ENCODE data around the gene ADAMTS17. TPM values are rescaled to one million over a fixed set of nuclear protein-coding genes. Genes with fewer than 3 reads are reported as not detected.

Gene ADAMTS17
- polyA plus RNA-seq, 2 of the 4 experiments (the other 2 are of a cell fraction): 0.05 TPM; not detected in 1

- FAIRE-seq (no peak), DNase-seq (ENCODE audit: low read depth in 1 of 2, low spot score in 1 of 2) (peak; percentile 39 to 64), ATAC-seq (peak; percentile 86 to 93)
- H3K4me2 ChIP-seq: no peak overlapping the region
- no peak overlapping the region for H3K4me3 ChIP-seq
- no peaks in the 10 kb centered on the region for H3K4me1 ChIP-seq
- H3K9me3 ChIP-seq: peaks cover 26% of the 10 kb centered on the region; the same call in 2 of the 3 replicates
- 7% methylated on average over 3 of the region's 3 CpGs for WGBS (ENCODE audit: missing lambda C conversion rate)
- ChIA-PET POLR2A (interaction anchor here (1.8 kb wide), 1 partner anchor 33 kb away, joined by 15 read pairs; no protein-coding TSS in a partner anchor), CTCF (interaction anchor here (0.6 to 9.7 kb wide), 23 partner anchors 9 to 1111 kb away, joined by 3 to 291 read pairs (median 6); partner anchors contain the start of gene ADAMTS17)
- H3K27ac ChIP-seq: no peak overlapping the region
- TF ChIP-seq CTCF (IDR thresholded peaks at IDR 0.05): peak; percentile 74
- peak; percentile 90 for TF ChIP-seq SMC3 (IDR thresholded peaks at IDR 0.05)
- TF ChIP-seq RNF2 (IDR thresholded peaks at IDR 0.05; ENCODE audit: borderline replicate concordance, low read depth): no peak
- peak; percentile 80 to 87 for TF ChIP-seq RAD21 (conservative IDR thresholded peaks at IDR 0.05 in 1 of 2, IDR thresholded peaks at IDR 0.05 in 1 of 2)
Measured at GRCh38 chr15:100383302-100384107, 41.7 kb upstream of the ADAMTS17 start.

DNA sequence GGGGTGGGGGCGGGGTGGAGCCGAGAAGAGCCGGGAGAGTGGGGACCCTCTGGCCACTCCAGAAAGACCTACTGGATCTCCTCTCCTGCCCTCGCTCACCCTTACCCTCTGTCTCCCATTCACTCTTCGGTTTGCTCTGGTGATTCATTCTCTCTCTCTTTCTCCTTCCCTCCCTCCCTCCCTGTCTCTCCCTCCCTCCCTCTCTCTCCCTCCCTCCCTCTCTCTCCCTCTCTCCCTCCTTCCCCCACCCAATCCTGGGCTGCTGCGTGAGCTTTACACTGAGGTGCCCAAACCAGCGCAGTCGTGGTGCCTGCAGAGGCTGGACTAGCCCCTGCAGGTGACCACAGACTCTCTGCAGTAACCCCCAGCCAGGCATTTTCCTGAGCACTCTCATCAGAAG lies 32.2 kb upstream of the ADAMTS17 start:
- Histone ChIP-seq H3K4me3 (no peak overlapping the region), H3K9me3 (peaks cover 3% of the 10 kb centered on the region; the same call in 2 of the 3 replicates), H3K4me1 (no peaks in the 10 kb centered on the region), H3K27ac (no peak overlapping the region), H3K4me2 (no peak overlapping the region)
- CTCF ChIA-PET: interaction anchor here (1.7 kb wide), 1 partner anchor 24 kb away, joined by 6 read pairs; no protein-coding TSS in a partner anchor
- no peak for TF ChIP-seq RCOR1 (IDR thresholded peaks at IDR 0.05; ENCODE audit: low read depth, low read length)
- TF ChIP-seq ESRRA (IDR thresholded peaks at IDR 0.05; ENCODE audit: borderline replicate concordance, low read length): no peak
- no peak for DNase-seq (ENCODE audit: low read depth in 1 of 2, low spot score in 1 of 2)
- POLR2A ChIA-PET: no interaction called here
- WGBS (ENCODE audit: missing lambda C conversion rate): 22% methylated on average over 8 of the region's 8 CpGs
- no peak for ATAC-seq
- no peak for FAIRE-seq

DNA sequence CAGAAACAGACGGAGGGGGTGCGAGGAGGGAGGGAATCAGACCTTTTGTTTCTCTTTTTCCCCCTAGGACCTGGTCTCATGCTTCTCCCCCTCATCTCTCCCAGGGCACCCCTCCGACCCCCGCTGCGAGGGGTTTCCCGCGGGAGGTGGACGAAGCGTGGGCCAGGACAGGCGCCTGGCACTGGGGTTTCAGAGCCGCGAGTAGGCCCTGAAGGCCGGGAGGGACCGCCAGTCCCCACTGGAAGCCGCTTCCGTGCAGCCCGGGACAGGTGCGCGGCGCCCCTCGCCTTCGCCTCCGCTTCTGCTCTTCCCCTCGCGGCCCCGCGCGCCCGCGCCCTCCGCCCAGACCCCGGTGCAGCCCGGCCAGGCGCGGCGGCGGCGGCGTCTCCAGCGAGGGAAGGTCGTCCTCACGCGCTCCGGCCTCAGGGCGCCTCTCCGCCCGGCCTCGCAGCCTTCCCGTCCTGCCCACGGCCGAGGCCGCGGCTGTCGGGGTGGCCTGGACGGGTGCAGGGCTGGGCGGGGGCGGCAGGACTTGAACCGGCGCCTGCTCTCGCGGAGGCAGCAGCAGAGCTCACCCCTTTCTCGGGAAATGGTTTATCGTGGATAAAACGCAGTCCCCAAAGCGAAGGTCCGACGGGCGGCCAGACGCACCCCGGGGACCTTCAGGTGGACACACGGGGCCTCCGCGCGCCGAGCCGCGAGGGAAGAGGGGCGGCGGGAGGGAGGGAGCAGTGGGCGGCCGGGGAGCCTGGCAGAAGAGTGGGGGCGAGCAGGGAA lies 31.5 kb upstream of the ADAMTS17 start:
- Histone ChIP-seq H3K4me2 (no peak overlapping the region), H3K27ac (no peak overlapping the region), H3K9me3 (peaks cover 3% of the 10 kb centered on the region; the same call in 2 of the 3 replicates), H3K4me3 (no peak overlapping the region), H3K4me1 (no peaks in the 10 kb centered on the region)
- no peak for DNase-seq (ENCODE audit: low read depth in 1 of 2, low spot score in 1 of 2)
- ATAC-seq: peak in 1 of 2 experiments; percentile 39; a peak in 1 of 6 replicates
- WGBS (ENCODE audit: missing lambda C conversion rate): 71% methylated on average over 78 of the region's 82 CpGs
- FAIRE-seq: no peak
- TF ChIP-seq EHMT2 (IDR thresholded peaks at IDR 0.05; ENCODE audit: low read depth): no peak
- no peak for TF ChIP-seq CEBPB (IDR thresholded peaks at IDR 0.05)
- no peak for TF ChIP-seq MYC (IDR thresholded peaks at IDR 0.05; ENCODE audit: borderline replicate concordance, low read length)
- TF ChIP-seq ZC3H11A (IDR thresholded peaks at IDR 0.05): no peak
- no peak for TF ChIP-seq REST (IDR thresholded peaks at IDR 0.05)
- TF ChIP-seq CHD2 (IDR thresholded peaks at IDR 0.05; ENCODE audit: low read length, partially characterized antibody): no peak
- TF ChIP-seq RFX5 (IDR thresholded peaks at IDR 0.05): no peak
- TF ChIP-seq KDM1A (IDR thresholded peaks at IDR 0.05; ENCODE audit: low read depth): no peak
- TF ChIP-seq NFE2L2 (conservative IDR thresholded peaks at IDR 0.05; ENCODE audit: low read length): no peak
- no peak for TF ChIP-seq TP53 (CRISPR knock-in tag; IDR thresholded peaks at IDR 0.05)
- TF ChIP-seq GATA3 (IDR thresholded peaks at IDR 0.05; ENCODE audit: borderline replicate concordance): no peak
- TF ChIP-seq RNF2 (IDR thresholded peaks at IDR 0.05; ENCODE audit: borderline replicate concordance, low read depth): no peak
- CTCF ChIA-PET: interaction anchor here (0.6 to 1.7 kb wide), 2 partner anchors 23 to 159 kb away, joined by 4 to 6 read pairs; no protein-coding TSS in a partner anchor
- POLR2A ChIA-PET: no interaction called here

All from A549 (cell line).